ENCODE results near the gene CLIC3.

Gene CLIC3

DNA sequence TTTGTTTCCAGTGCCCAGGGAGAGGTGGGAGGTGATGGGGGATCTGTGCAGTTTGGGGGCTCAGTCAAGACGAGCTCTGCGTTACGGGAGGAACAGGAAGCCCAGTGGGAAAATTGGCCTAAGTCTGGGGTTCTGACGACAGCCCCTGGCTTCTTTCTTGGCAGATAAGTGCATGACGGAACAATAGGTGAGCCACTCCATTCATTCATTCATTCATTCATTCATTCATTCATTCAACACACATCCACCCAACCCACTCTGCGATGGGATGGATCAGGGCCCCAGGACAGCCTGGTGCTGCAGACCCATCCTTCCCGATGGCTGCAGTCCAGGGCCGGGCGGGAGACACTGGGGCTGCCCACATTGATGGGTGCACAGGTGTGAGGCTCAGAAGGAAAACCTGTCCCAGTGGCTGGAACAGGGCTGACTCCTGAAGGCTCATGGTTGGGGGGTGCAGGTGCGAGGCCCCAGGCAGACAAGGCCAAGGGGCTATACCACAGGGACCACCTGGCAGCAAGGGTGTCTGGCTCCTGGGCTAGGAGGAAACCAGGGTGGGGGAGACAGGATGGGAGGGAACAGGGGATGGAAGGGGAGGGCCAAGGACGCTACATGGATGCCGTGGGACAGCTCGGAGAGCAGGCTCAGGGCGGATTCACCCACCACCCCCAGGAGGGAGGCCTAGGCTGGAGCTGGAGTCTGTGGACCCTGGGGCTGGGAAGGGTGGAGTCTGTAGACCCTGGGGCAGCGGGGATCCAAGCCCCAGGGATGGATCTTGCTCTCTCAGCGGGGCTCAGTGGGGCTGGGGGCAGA, 15.5 kb downstream of the CLIC3 start:
- ATAC-seq, result no peak
- TF ChIP-seq RARB (CRISPR knock-in tag; IDR thresholded peaks at IDR 0.05) (no peak), ZC3H10 (CRISPR knock-in tag; IDR thresholded peaks at IDR 0.05) (no peak), PPARA (CRISPR knock-in tag; IDR thresholded peaks at IDR 0.05; ENCODE audit: borderline replicate concordance) (no peak), ZNF565 (CRISPR knock-in tag; conservative IDR thresholded peaks at IDR 0.05; ENCODE audit: low read depth) (no peak), CSRNP3 (CRISPR knock-in tag; IDR thresholded peaks at IDR 0.05) (no peak)

DNA sequence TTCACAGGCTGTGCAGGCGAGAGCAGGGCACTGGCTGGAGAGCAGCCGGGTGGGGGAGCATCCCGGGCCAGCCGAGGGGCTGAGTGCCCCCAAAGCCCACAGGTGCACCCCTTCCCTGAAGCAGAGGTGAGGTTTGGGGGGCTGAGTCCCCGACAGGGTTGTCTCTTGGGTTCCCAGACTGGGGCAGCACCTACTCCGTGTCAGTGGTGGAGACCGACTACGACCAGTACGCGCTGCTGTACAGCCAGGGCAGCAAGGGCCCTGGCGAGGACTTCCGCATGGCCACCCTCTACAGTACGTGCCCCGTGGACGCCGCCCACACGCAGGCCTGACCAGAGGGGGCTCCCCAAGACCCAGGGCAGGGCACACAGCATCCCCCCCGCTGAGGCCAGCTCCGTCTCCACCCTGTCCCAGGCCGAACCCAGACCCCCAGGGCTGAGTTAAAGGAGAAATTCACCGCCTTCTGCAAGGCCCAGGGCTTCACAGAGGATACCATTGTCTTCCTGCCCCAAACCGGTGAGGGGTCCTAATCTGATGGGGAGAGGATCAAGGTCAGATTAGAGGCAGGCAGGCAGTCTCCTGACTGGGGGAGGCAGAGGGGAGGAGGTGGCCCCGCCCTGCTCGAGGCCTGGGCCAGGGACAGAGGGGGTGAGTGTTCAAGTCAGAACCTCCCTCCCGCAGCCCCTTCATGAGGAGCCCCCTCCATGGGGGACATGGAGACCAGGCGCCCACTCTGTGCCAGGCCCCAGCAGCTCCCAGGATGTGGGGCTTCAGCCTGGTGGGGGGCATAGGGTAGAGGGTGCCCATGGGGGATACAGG, 16.4 kb downstream of the CLIC3 start:
- no peak for ATAC-seq
- TF ChIP-seq ZC3H10 (CRISPR knock-in tag; IDR thresholded peaks at IDR 0.05) (no peak), ZNF70 (CRISPR knock-in tag; IDR thresholded peaks at IDR 0.05) (no peak), ZNF8 (CRISPR knock-in tag; IDR thresholded peaks at IDR 0.05) (no peak), PPARA (CRISPR knock-in tag; IDR thresholded peaks at IDR 0.05; ENCODE audit: borderline replicate concordance) (no peak), TOX (CRISPR knock-in tag; IDR thresholded peaks at IDR 0.05; ENCODE audit: borderline replicate concordance) (no peak), CSRNP3 (CRISPR knock-in tag; IDR thresholded peaks at IDR 0.05) (no peak), CREB5 (CRISPR knock-in tag; IDR thresholded peaks at IDR 0.05; ENCODE audit: low read depth) (no peak), ZNF565 (CRISPR knock-in tag; conservative IDR thresholded peaks at IDR 0.05; ENCODE audit: low read depth) (no peak), RARB (CRISPR knock-in tag; IDR thresholded peaks at IDR 0.05) (no peak), ARNTL (CRISPR knock-in tag; IDR thresholded peaks at IDR 0.05; ENCODE audit: borderline replicate concordance, low read depth) (no peak), ZFP3 (CRISPR knock-in tag; IDR thresholded peaks at IDR 0.05) (no peak)
- TF ChIP-seq, protein P1, sequence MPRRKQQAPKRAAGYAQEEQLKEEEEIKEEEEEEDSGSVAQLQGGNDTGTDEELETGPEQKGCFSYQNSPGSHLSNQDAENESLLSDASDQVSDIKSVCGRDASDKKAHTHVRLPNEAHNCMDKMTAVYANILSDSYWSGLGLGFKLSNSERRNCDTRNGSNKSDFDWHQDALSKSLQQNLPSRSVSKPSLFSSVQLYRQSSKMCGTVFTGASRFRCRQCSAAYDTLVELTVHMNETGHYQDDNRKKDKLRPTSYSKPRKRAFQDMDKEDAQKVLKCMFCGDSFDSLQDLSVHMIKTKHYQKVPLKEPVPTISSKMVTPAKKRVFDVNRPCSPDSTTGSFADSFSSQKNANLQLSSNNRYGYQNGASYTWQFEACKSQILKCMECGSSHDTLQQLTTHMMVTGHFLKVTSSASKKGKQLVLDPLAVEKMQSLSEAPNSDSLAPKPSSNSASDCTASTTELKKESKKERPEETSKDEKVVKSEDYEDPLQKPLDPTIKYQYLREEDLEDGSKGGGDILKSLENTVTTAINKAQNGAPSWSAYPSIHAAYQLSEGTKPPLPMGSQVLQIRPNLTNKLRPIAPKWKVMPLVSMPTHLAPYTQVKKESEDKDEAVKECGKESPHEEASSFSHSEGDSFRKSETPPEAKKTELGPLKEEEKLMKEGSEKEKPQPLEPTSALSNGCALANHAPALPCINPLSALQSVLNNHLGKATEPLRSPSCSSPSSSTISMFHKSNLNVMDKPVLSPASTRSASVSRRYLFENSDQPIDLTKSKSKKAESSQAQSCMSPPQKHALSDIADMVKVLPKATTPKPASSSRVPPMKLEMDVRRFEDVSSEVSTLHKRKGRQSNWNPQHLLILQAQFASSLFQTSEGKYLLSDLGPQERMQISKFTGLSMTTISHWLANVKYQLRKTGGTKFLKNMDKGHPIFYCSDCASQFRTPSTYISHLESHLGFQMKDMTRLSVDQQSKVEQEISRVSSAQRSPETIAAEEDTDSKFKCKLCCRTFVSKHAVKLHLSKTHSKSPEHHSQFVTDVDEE (CRISPR knock-in tag; IDR thresholded peaks at IDR 0.05), result no peak

GRCh38 chr9:136978865-136979544, 17.4 kb downstream of the CLIC3 start:
- no peak for ATAC-seq
- TF ChIP-seq SNAI2 (CRISPR knock-in tag; IDR thresholded peaks at IDR 0.05) (no peak), CREB5 (CRISPR knock-in tag; IDR thresholded peaks at IDR 0.05; ENCODE audit: low read depth) (no peak), ISL1 (CRISPR knock-in tag; IDR thresholded peaks at IDR 0.05) (no peak), PPARA (CRISPR knock-in tag; IDR thresholded peaks at IDR 0.05; ENCODE audit: borderline replicate concordance) (no peak), ESRRG (CRISPR knock-in tag; IDR thresholded peaks at IDR 0.05) (no peak), ZFP3 (CRISPR knock-in tag; IDR thresholded peaks at IDR 0.05) (no peak), GLIS3 (CRISPR knock-in tag; IDR thresholded peaks at IDR 0.05) (no peak)
